ENCODE data around the gene FAS.

FAS gene

GRCh38 chr10:88979603-88980002, 11.0 kb upstream of the FAS start:
- H3K4me1 ChIP-seq (ENCODE audit: insufficient read depth, low read length), result peaks cover 3% of the 10 kb centered on the region; the same call in 1 of the 2 replicates
- no peaks in the 10 kb centered on the region; the same call in 1 of the 2 replicates for H3K36me3 ChIP-seq (ENCODE audit: insufficient read depth, low read length)
- no peaks in the 10 kb centered on the region for H3K9me3 ChIP-seq (ENCODE audit: control insufficient read depth, insufficient read depth, low read length)
- H3K9ac ChIP-seq (ENCODE audit: low read depth, low read length), result no peak overlapping the region

- Histone ChIP-seq H3K9ac (ENCODE audit: low read depth, low read length) (no peak overlapping the region), H3K4me1 (ENCODE audit: insufficient read depth, low read length) (peaks cover 3% of the 10 kb centered on the region; the same call in 1 of the 2 replicates), H3K36me3 (ENCODE audit: insufficient read depth, low read length) (no peaks in the 10 kb centered on the region; the same call in 1 of the 2 replicates), H3K9me3 (ENCODE audit: control insufficient read depth, insufficient read depth, low read length) (no peaks in the 10 kb centered on the region)
These were observed 10.4 kb upstream of the FAS start for GRCh38 chr10:88980247-88980646.

GRCh38 chr10:88980800-88981199, 9.8 kb upstream of the FAS start:
- no peak overlapping the region for H3K9ac ChIP-seq (ENCODE audit: low read depth, low read length)
- no peaks in the 10 kb centered on the region for H3K9me3 ChIP-seq (ENCODE audit: control insufficient read depth, insufficient read depth, low read length)
- peaks cover 3% of the 10 kb centered on the region; the same call in 1 of the 2 replicates for H3K4me1 ChIP-seq (ENCODE audit: insufficient read depth, low read length)
- no peaks in the 10 kb centered on the region; the same call in 1 of the 2 replicates for H3K36me3 ChIP-seq (ENCODE audit: insufficient read depth, low read length)

GRCh38 chr10:88981435-88981834, 9.2 kb upstream of the FAS start:
- Histone ChIP-seq H3K4me1 (ENCODE audit: insufficient read depth, low read length) (peaks cover 3% of the 10 kb centered on the region; the same call in 1 of the 2 replicates), H3K9ac (ENCODE audit: low read depth, low read length) (no peak overlapping the region), H3K9me3 (ENCODE audit: control insufficient read depth, insufficient read depth, low read length) (no peaks in the 10 kb centered on the region), H3K36me3 (ENCODE audit: insufficient read depth, low read length) (no peaks in the 10 kb centered on the region; the same call in 1 of the 2 replicates)

- Histone ChIP-seq H3K9me3 (ENCODE audit: control insufficient read depth, insufficient read depth, low read length) (no peaks in the 10 kb centered on the region), H3K9ac (ENCODE audit: low read depth, low read length) (no peak overlapping the region), H3K4me1 (ENCODE audit: insufficient read depth, low read length) (peaks cover 3% of the 10 kb centered on the region; the same call in 1 of the 2 replicates), H3K36me3 (ENCODE audit: insufficient read depth, low read length) (no peaks in the 10 kb centered on the region; the same call in 1 of the 2 replicates)
These were observed 8.2 kb upstream of the FAS start for GRCh38 chr10:88982366-88982765.

GRCh38 chr10:88983206-88983605, 7.4 kb upstream of the FAS start:
- no peaks in the 10 kb centered on the region; the same call in 1 of the 2 replicates for H3K36me3 ChIP-seq (ENCODE audit: insufficient read depth, low read length)
- H3K9me3 ChIP-seq (ENCODE audit: control insufficient read depth, insufficient read depth, low read length), result no peaks in the 10 kb centered on the region
- H3K9ac ChIP-seq (ENCODE audit: low read depth, low read length), result no peak overlapping the region
- H3K4me1 ChIP-seq (ENCODE audit: insufficient read depth, low read length), result peaks cover 3% of the 10 kb centered on the region; the same call in 1 of the 2 replicates

GRCh38 chr10:88983939-88984338, 6.7 kb upstream of the FAS start:
- Histone ChIP-seq H3K4me1 (ENCODE audit: insufficient read depth, low read length) (peaks cover 3% of the 10 kb centered on the region; the same call in 1 of the 2 replicates), H3K9ac (ENCODE audit: low read depth, low read length) (no peak overlapping the region), H3K9me3 (ENCODE audit: control insufficient read depth, insufficient read depth, low read length) (no peaks in the 10 kb centered on the region), H3K36me3 (ENCODE audit: insufficient read depth, low read length) (no peaks in the 10 kb centered on the region; the same call in 1 of the 2 replicates)

GRCh38 chr10:88984525-88984924, 6.1 kb upstream of the FAS start:
- peaks cover 2% of the 10 kb centered on the region; the same call in 1 of the 2 replicates for H3K4me1 ChIP-seq (ENCODE audit: insufficient read depth, low read length)
- no peaks in the 10 kb centered on the region; the same call in 1 of the 2 replicates for H3K36me3 ChIP-seq (ENCODE audit: insufficient read depth, low read length)
- no peaks in the 10 kb centered on the region for H3K9me3 ChIP-seq (ENCODE audit: control insufficient read depth, insufficient read depth, low read length)
- H3K9ac ChIP-seq (ENCODE audit: low read depth, low read length), result no peak overlapping the region

- Histone ChIP-seq H3K9me3 (ENCODE audit: control insufficient read depth, insufficient read depth, low read length) (no peaks in the 10 kb centered on the region), H3K9ac (ENCODE audit: low read depth, low read length) (no peak overlapping the region), H3K4me1 (ENCODE audit: insufficient read depth, low read length) (no peaks in the 10 kb centered on the region), H3K36me3 (ENCODE audit: insufficient read depth, low read length) (no peaks in the 10 kb centered on the region; the same call in 1 of the 2 replicates)
These were observed 3.9 kb upstream of the FAS start for GRCh38 chr10:88986549-88987242.

- H3K36me3 ChIP-seq (ENCODE audit: insufficient read depth, low read length), result no peaks in the 10 kb centered on the region; the same call in 1 of the 2 replicates
- H3K9ac ChIP-seq (ENCODE audit: low read depth, low read length), result no peak overlapping the region
- H3K9me3 ChIP-seq (ENCODE audit: control insufficient read depth, insufficient read depth, low read length), result no peaks in the 10 kb centered on the region
- no peaks in the 10 kb centered on the region for H3K4me1 ChIP-seq (ENCODE audit: insufficient read depth, low read length)
These were observed 3.3 kb upstream of the FAS start for GRCh38 chr10:88987243-88987725.

- no peaks in the 10 kb centered on the region for H3K4me1 ChIP-seq (ENCODE audit: insufficient read depth, low read length)
- no peak overlapping the region for H3K9ac ChIP-seq (ENCODE audit: low read depth, low read length)
- H3K9me3 ChIP-seq (ENCODE audit: control insufficient read depth, insufficient read depth, low read length), result no peaks in the 10 kb centered on the region
- H3K36me3 ChIP-seq (ENCODE audit: insufficient read depth, low read length), result no peaks in the 10 kb centered on the region; the same call in 1 of the 2 replicates
These were observed 2.8 kb upstream of the FAS start for GRCh38 chr10:88987840-88988239.

GRCh38 chr10:88989423-88989822, 1.2 kb upstream of the FAS start:
- Histone ChIP-seq H3K36me3 (ENCODE audit: insufficient read depth, low read length) (no peaks in the 10 kb centered on the region; the same call in 1 of the 2 replicates), H3K9ac (ENCODE audit: low read depth, low read length) (0 out of 2 replicates have a peak overlapping the region, but pooled peaks have one; percentile 87), H3K9me3 (ENCODE audit: control insufficient read depth, insufficient read depth, low read length) (no peaks in the 10 kb centered on the region), H3K4me1 (ENCODE audit: insufficient read depth, low read length) (0 out of 2 replicates have a peak, but pooled peaks cover 13% of the 10 kb centered on the region)

GRCh38 chr10:88989824-88990383, 694 bp upstream of the FAS start:
- no peaks in the 10 kb centered on the region for H3K36me3 ChIP-seq (ENCODE audit: insufficient read depth, low read length)
- peak overlapping the region; percentile 87 for H3K9ac ChIP-seq (ENCODE audit: low read depth, low read length)
- no peaks in the 10 kb centered on the region for H3K9me3 ChIP-seq (ENCODE audit: control insufficient read depth, insufficient read depth, low read length)
- 0 out of 2 replicates have a peak, but pooled peaks cover 13% of the 10 kb centered on the region for H3K4me1 ChIP-seq (ENCODE audit: insufficient read depth, low read length)

- no peaks in the 10 kb centered on the region for H3K9me3 ChIP-seq (ENCODE audit: control insufficient read depth, insufficient read depth, low read length)
- H3K9ac ChIP-seq (ENCODE audit: low read depth, low read length), result peak overlapping the region; percentile 87
- 0 out of 2 replicates have a peak, but pooled peaks cover 13% of the 10 kb centered on the region for H3K4me1 ChIP-seq (ENCODE audit: insufficient read depth, low read length)
- no peaks in the 10 kb centered on the region for H3K36me3 ChIP-seq (ENCODE audit: insufficient read depth, low read length)
These were observed 732 bp downstream of the FAS start for GRCh38 chr10:88991161-88991898.
